KOPT-K1 (cell line): ENCODE data around the gene ORC4.
"Not testable (repeated sequence)": the region's sequence is repeated elsewhere in the genome, so short reads cannot be mapped to it uniquely, and the experiment has no call there.

Experiments
- H3K27ac ChIP-seq: fragments of 200-600 bp; sonication (generic); 2 replicates; pipeline ENCODE4 v1.5.1; 2016; ENCODE audit warnings: antibody characterized with exemption, mild to moderate bottlenecking, low read depth, low read length; ENCODE audit not compliant: poor library complexity, severe bottlenecking
- H3K36me3 ChIP-seq: fragments of 200-600 bp; sonication (generic); 2 replicates; pipeline ENCODE4 v1.5.1; 2017; ENCODE audit warnings: antibody characterized with exemption, mild to moderate bottlenecking, low read length, moderate library complexity; ENCODE audit not compliant: insufficient read depth
- H3K9me3 ChIP-seq: fragments of 200-600 bp; sonication (generic); 2 replicates; pipeline ENCODE4 v1.5.1; 2017; ENCODE audit warnings: antibody characterized with exemption, low read length, mild to moderate bottlenecking; ENCODE audit not compliant: insufficient read depth, poor library complexity, severe bottlenecking

ORC4 gene

DNA sequence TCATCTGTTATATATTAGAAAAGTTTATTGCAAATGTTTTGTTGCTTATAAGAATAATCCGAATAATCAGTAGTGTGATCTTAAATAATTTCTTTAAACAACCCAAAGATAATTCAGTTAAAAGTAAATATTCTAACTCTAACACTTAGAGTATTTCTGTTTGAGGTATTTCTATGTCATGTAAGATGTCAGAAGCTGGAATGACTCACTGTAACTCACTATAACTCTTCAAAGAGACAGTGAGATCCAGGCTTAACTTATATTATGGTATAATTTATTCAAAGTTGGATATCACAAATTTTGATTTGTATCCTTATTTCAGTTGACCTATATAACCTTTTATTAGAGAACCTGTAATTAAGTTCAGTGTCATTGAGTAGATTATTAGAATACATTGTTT is 7.3 kb upstream of the ORC4 start:
- Histone ChIP-seq H3K36me3 (peaks cover 11% of the 10 kb centered on the region; the same call in 1 of the 2 replicates), H3K9me3 (no peaks in the 10 kb centered on the region), H3K27ac (no peak overlapping the region)

DNA sequence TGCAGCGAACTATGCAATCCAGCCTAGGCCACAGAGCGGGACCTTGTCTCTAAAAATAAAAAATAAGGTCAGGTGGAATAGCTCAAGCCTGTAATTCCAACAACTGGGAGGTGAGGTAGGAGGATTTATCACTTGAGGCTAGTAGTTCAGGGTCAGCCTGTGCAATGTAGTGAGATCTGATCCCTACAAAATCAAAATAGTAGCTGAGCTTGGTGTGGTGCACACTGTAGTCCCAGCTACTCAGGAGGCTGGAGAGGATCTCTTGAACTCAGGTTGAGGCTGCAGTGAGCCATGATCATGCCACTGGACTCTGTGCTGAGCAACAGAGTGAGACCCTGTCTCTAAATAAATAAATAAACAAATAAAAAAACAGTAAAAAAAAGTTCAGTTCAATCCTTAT is 6.0 kb upstream of the ORC4 start:
- H3K36me3 ChIP-seq = peaks cover 11% of the 10 kb centered on the region; the same call in 1 of the 2 replicates
- H3K9me3 ChIP-seq = no peaks in the 10 kb centered on the region
- H3K27ac ChIP-seq = no peak overlapping the region

DNA sequence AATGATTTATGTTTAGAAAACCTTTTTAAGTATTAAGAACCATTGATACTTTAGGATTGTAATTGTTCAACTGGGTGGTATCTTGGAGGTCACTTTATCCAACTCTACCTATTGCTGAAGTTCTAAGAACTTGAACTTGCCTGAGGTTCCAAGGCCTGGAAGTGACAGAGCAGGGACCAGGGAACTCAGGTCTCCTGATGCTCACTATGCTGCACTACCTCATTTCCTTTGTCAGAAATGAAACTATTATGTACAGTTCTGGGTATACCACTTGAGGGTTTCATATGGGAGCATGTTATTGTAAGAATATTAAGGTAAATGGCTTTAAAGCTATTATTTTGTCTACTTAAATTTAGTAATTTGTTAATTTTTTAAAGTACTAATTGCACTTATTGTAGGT is 3.3 kb upstream of the ORC4 start:
- H3K9me3 ChIP-seq = no peaks in the 10 kb centered on the region
- peaks cover 11% of the 10 kb centered on the region; the same call in 1 of the 2 replicates for H3K36me3 ChIP-seq
- no peak overlapping the region for H3K27ac ChIP-seq

DNA sequence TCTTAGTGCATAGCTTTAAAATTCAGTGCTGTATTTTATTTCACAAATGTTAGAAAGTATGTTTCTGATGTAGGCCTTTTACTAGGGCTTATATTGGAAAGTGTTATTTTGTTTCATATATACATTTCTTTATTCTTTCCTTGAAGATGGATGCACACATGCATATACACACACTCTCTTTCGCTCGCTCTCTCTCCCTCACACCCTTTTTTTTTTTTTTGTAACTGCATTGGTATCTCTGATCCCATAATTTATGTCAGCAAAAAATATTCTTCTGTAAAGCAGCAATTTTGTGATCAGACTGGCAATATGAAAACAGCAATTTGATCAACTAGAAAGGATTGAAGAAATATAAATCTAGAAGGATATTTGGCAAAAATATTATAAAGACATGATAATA is 2.3 kb upstream of the ORC4 start:
- no peaks in the 10 kb centered on the region for H3K9me3 ChIP-seq
- H3K27ac ChIP-seq = no peak overlapping the region
- peaks cover 11% of the 10 kb centered on the region; the same call in 1 of the 2 replicates for H3K36me3 ChIP-seq

DNA sequence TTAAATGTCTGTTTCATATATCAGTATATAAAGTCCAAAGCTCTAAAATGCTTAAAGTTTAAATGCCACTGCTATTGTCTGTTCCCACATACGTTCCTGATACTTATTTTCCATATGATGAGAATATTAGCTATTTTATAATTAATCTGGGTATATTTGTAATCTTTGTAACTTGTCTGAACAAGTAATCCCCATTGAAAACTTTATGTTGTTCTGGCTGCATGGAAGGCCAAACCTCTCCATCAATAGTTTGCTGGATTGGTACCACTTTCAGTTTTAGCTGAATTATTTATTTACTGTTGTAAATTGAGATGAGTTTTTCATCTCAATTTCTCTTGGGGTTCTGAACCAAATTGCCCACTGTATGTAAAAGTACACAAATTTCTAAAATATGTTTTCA is 1.8 kb upstream of the ORC4 start:
- Histone ChIP-seq H3K36me3 (peaks cover 11% of the 10 kb centered on the region; the same call in 1 of the 2 replicates), H3K27ac (peak overlapping the region; percentile 85), H3K9me3 (no peaks in the 10 kb centered on the region)

DNA sequence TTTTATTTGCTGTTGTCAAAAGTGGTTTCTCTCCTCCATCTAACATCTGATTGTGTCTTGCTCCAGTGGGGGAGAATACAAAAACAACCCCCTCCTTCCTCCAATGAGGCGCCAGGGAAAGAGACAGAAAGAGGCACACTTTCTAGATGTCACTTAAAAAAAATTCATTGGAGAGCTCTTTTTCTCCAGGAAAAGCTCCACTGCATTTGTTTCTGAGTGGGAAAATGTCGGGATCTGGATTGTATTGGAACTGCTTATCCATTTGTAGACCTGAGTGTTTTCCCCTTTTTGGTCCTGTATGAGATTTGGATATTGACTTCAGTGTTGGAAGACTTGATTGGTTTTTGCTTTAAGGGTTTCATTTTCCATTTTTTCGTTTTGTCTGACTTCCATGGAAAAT is 1.3 kb upstream of the ORC4 start:
- Histone ChIP-seq H3K36me3 (peaks cover 11% of the 10 kb centered on the region; the same call in 1 of the 2 replicates), H3K27ac (peak overlapping the region; percentile 85), H3K9me3 (no peaks in the 10 kb centered on the region)

DNA sequence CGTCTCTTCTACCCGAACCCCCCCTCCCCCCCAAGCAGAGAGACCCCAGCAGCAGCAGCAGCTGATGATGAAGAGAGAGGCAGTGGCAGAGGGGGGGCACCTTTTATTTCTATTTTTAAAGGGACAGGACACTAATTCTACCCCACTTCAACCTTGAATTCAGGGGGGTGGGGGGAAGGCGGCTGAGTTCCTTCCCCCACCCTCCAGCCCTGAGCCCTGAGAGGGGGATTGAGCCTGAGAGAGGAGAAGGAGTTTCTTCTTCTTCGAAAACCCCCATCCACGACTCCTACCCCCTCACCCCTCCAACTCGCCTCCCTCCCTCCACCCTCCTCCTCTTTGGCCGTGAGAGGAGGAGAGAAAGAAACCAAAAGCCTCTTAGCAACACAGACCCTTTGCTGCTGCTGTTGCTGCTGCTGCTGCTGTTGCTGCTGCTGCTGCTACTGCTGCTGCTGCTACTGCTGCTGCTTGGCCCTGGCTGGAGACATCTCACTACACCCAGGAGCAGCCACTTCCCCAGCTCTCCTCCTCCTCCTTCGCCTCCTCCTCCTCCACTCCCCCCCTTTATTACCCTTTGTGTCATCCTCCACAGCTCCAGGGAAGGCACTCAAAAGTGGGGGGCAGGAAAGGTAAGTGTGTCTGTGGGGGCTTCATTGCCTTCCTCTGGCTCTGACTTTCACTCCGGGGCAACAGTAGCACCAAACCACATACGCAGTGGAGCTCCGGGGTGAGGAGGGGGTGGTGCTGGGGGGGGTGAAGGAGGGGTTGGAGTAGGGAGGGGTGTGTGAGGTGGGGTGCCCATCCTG is 723 bp upstream of the ORC4 start, which contains the start of gene MBD5:
TSS of gene MBD5 (plus strand) at position 33 of the 803 bp plus-strand sequence.
- Histone ChIP-seq H3K27ac (peak within 1 kb of the TSS; percentile 85), H3K36me3 (peaks cover 7% of the 10 kb centered on the region; the same call in 1 of the 2 replicates)

DNA sequence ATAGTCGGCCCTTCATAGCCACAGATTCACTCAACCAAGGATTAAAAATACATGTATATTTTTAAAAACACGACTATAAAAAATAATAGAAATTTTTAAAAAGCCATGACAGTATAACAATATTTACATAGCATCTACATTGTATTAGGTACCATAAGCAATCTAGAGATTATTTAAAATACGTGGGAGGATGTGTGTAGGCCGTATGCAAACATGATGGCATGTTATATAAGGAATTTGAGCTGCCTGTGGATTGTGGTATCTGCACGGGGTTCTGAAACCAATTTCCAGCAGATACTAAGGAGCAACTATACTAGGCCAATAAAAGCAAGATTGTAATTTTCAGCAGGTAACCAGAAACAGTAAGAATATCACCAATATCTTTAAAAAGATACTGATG is 5.9 kb downstream of the ORC4 start:
- Histone ChIP-seq H3K9me3 (peaks cover 16% of the 10 kb centered on the region), H3K36me3 (no peaks in the 10 kb centered on the region), H3K27ac (no peak overlapping the region)

More for the DNA sequence above, 723 bp upstream of the ORC4 start, which contains the start of gene MBD5:
- no peaks in the 10 kb centered on the region for H3K9me3 ChIP-seq

DNA sequence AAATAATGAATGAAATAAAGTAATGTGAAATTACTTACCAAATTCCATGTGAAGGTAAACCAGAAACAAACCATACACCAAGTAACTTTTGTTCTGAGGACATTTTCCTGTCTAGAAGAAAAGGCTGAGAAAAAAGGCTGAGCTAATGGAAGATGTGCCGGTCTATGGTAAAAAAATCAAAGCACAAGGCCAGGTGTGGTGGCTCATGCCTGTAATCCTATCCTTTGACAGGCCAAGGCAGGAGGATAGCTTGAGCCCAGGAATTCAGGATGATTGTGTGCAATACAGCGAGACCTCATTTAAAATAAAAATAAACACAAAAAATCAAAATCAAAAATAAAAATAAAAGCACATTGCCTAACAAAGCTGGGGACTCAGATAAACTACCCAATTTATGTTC is 6.7 kb downstream of the ORC4 start:
- Histone ChIP-seq H3K27ac (no peak overlapping the region), H3K36me3 (no peaks in the 10 kb centered on the region), H3K9me3 (peaks cover 18% of the 10 kb centered on the region)

DNA sequence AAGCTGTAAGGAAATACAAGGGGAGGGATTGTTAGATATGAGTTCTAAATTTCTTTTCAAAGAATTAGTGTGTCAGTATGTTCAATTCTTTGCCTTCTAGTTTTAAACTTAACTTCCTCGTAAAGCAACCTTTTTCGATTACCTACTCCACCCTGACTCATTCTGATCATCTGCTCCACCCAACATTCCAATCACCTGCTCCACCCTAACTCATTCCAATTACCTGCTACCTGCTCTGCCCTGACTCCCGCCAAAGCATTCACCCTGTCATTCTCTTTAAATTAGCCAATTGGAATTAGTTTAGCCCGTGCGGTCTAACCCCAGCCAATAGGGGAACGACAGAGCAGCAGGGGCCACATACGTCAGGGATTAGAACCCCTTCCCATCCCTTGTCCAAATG is 12.1 kb downstream of the ORC4 start:
- not testable (repeated sequence) for H3K27ac ChIP-seq, H3K36me3 ChIP-seq
- H3K9me3 ChIP-seq = peaks cover 54% of the 10 kb centered on the region

DNA sequence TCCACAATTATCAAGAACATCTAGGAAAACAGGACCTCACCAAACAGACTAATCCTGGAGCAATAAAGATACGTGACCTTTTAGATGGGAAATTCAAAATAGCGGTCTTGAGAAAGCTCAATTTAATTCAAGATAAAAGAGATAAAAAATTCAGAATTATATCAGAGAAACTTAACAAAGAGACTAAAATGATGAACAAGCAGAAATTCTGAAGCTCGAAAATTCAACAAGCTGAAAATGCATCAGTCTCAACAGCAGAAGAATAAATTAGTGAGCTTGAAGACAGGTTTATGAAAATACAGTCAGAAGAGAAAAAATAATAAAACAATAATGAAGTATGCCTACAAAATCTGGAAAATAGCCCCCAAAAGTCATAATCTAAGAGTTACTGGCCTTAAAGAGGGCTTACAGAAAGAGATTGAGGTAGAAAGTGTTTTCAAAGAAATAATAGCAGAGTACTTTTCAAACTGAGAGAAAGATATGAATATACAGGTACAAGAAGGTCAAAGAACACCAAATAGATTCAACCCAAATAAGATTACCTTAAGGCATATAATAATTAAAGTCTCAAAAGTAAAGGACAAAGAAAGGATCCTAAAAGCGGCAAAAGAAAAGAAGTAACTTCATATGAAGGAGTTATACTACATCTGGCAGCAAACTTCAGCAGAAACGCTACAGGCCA is 13.2 kb downstream of the ORC4 start:
- no peaks in the 10 kb centered on the region for H3K36me3 ChIP-seq
- no peak overlapping the region for H3K27ac ChIP-seq
- peaks cover 55% of the 10 kb centered on the region for H3K9me3 ChIP-seq

DNA sequence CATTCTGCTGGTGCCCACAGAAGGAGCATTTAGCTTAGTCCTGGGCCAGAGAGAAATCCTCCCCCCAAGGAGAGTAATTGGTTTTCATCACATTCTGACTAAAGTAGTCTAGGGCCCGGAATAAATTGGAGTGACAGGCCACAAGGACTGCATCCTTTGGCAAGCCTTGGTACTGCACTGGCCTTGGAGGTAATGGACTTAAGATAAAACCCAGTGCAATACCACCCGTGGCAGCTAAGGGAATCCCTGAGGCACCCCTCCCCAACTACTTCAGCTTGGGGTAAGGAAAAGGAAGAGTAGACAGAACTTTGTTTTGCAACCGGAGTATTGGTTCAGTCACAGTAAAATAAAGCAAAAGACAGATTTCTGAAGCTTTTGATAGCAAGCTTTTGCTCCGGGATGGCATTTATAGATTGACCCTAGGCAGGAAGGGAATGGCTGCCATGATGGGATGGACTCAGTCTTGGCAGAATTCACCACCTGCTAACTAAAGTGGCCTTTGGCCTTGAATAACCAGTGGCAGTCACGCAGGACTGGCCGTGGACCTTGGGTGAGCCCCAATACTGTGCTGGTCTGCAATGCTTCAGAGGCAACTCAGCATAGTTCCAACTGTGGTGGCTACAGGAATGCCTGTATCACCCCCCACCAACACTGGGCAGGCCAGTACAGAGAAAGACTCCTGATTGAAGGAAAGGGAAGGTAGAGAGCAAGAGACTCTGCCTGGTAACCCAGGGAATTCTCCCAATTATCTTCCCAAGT is 14.1 kb downstream of the ORC4 start:
- Histone ChIP-seq H3K27ac (no peak overlapping the region), H3K36me3 (no peaks in the 10 kb centered on the region), H3K9me3 (peaks cover 53% of the 10 kb centered on the region)

DNA sequence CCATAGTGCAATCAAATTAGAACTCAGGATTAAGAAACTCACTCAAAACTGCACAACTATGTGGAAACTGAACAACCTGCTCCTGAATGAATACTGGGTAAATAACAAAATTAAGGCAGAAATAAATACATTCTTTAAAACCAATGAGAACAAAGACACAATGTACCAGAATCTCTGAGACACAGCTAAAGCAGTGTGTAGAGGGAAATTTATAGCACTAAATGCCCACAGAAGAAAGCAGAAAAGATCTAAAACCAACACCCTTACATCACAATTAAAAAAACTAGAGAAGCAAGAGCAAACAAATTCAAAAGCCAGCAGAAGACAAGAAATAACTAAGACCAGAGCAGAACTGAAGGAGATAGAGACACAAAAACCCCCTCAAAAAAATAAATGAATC is 18.1 kb downstream of the ORC4 start:
- not testable (repeated sequence) for H3K27ac ChIP-seq, H3K36me3 ChIP-seq
- peaks cover 25% of the 10 kb centered on the region for H3K9me3 ChIP-seq

DNA sequence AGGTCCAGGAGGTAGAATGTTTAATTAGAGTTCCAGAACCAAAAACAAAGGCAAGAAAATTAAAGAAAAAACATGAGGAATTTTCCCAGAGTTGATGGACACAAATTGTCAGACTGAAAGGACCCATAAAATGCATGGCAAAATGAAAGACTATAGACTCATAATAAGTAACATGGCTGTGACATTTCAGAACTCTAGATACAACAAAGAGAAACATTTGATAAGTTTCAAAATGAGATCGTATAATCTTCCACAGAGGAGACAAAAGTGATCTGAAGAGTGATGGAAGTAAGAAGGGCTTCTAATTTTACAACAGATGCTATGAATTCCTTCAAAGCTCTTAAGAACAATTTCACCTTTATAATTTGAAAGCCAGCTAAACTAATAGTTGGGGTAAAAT is 20.4 kb downstream of the ORC4 start:
- peaks cover 26% of the 10 kb centered on the region for H3K9me3 ChIP-seq
- no peak overlapping the region for H3K27ac ChIP-seq
- H3K36me3 ChIP-seq = peaks cover 8% of the 10 kb centered on the region

DNA sequence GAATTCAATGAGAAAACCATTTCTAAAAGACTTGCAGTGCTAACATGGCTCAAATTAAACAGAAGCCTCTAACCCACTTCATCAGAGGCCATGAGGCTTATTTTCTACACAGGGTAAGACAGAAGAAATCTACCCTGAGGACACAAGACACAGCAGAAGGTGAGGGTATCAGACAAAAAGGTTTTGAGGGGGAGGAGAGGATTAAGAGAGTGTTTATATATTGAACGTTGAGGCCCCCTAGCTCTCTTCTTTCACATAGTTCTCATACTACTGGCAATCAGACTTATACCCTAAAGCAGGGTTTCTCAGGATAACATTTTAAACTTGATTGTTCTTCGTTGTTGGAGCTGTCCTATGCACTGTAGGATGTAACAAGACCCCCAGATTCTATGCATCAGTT is 21.4 kb downstream of the ORC4 start:
- Histone ChIP-seq H3K27ac (no peak overlapping the region), H3K9me3 (peaks cover 28% of the 10 kb centered on the region)

More for the DNA sequence above, 21.4 kb downstream of the ORC4 start:
- peaks cover 11% of the 10 kb centered on the region for H3K36me3 ChIP-seq
